Breast epithelium (tissue), 4 donors: Measurements from ENCODE around the gene KRT6C. TPM values are rescaled to one million over a fixed set of nuclear protein-coding genes. Genes with fewer than 3 reads are reported as not detected.
A peak's percentile ranks its signal among the peaks of the same experiment; 100 is the strongest.

Experiments used
- DNase-seq, 2 donors: peaks; one replicate each; pipeline ENCODE4 v3.0.0-alpha.2; 2019; ENCODE audit warnings: low spot score in 2 of 2
- H3K27ac ChIP-seq, 2 donors: fragments of 200-600 bp; sonication (generic) in 1 of 2; one replicate each; pipeline ENCODE4 v1.5.1; 2016 to 2019; ENCODE audit warnings: mild to moderate bottlenecking in 1 of 2
- H3K27me3 ChIP-seq, 2 donors: fragments of 200-600 bp; sonication (generic) in 1 of 2; one replicate each; pipeline versions ENCODE4 v1.5.1 to v1.6.0; 2017 to 2019; ENCODE audit warnings: control low read depth in 1 of 2, mild to moderate bottlenecking in 1 of 2
- H3K36me3 ChIP-seq: fragments of 200-600 bp; one replicate; pipeline ENCODE4 v1.5.1; 2019
- H3K4me1 ChIP-seq, 2 donors: fragments of 200-600 bp; sonication (generic); one replicate each; pipeline ENCODE4 v1.5.1; 2016 to 2019; ENCODE audit warnings: control low read depth in 1 of 2
- H3K4me3 ChIP-seq, 3 donors: fragments of 200-600 bp; sonication (generic); 1 replicate in 2 of 3; 2 replicates in 1 of 3; pipeline ENCODE4 v1.5.1; 2016 to 2019; ENCODE audit warnings: mild to moderate bottlenecking in 3 of 3, moderate library complexity in 2 of 3
- H3K9me3 ChIP-seq, 2 donors: fragments of 200-600 bp; sonication (generic) in 1 of 2; one replicate each; pipeline ENCODE4 v1.5.1; 2016 to 2019; ENCODE audit warnings: control low read depth in 1 of 2
- POLR2A ChIP-seq: fragments of 450-650 bp; IDR thresholded peaks from one replicate; pipeline ENCODE4 v1.6.1; 2016; ENCODE audit warnings: antibody characterized with exemption, mild to moderate bottlenecking, moderate library complexity
- POLR2AphosphoS5 ChIP-seq, 3 donors: sonication (generic); formaldehyde crosslinking; IDR thresholded peaks; one replicate each; pipeline ENCODE4 v1.6.1; 2017; ENCODE audit warnings: antibody characterized with exemption in 3 of 3
- intact Hi-C: fragments of 100-400 bp; cut with DNase I; formaldehyde crosslinking; loops from one replicate; pipeline ENCODE4 v1.15.1; 2023; ENCODE audit warnings: low total_unique reads
- total RNA-seq, 3 donors: library from RNA; depleted of rRNA; stranded (reverse); fragments of >200 nt; gene quantifications; one replicate each; pipeline ENCODE4 v1.1.0, GENCODE V29; 2016
- TF ChIP-seq, protein P1 (sequence below), 3 donors: fragments of 450-650 bp; IDR thresholded peaks; one replicate each; pipeline ENCODE4 v1.5.1; 2016 to 2017; ENCODE audit warnings: antibody characterized with exemption in 3 of 3, mild to moderate bottlenecking in 3 of 3, moderate library complexity in 3 of 3

Gene KRT6C
- total RNA-seq: not detected

DNA sequence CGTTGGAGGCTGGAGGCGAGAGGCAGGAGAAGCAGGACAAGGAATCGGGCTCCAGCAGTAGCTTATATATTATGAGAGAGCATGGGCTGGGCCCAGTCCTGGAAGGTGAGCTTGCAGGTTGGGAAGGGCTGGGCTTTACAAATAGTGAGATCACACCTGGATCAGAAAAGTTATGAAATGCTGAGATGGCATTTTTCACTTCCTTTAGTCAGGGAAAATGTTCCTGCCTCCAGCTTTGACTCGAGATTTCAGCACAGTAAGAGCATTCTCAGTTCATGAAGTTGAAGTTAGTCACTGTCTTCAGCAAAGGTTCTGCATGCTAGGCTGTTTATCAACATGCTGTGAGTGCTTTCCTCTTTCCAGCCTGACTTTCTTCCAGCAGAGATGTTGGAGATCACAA, at the start of gene KRT6C:
Gene KRT6C, minus strand, starts transcription at position 38 of the 400 bp plus-strand sequence. CDS start 68 bp downstream, outside the sequence.
- intact Hi-C loops: no loop called here
- Histone ChIP-seq H3K9me3 (no peaks in the 10 kb centered on the region), H3K27me3 (no peaks in the 10 kb centered on the region), H3K4me3 (no peak within 1 kb of the TSS), H3K36me3 (no peaks in the 10 kb centered on the region), H3K27ac (no peak within 1 kb of the TSS), H3K4me1 (no peaks in the 10 kb centered on the region)
- DNase-seq: no peak
- TF ChIP-seq, protein P1, sequence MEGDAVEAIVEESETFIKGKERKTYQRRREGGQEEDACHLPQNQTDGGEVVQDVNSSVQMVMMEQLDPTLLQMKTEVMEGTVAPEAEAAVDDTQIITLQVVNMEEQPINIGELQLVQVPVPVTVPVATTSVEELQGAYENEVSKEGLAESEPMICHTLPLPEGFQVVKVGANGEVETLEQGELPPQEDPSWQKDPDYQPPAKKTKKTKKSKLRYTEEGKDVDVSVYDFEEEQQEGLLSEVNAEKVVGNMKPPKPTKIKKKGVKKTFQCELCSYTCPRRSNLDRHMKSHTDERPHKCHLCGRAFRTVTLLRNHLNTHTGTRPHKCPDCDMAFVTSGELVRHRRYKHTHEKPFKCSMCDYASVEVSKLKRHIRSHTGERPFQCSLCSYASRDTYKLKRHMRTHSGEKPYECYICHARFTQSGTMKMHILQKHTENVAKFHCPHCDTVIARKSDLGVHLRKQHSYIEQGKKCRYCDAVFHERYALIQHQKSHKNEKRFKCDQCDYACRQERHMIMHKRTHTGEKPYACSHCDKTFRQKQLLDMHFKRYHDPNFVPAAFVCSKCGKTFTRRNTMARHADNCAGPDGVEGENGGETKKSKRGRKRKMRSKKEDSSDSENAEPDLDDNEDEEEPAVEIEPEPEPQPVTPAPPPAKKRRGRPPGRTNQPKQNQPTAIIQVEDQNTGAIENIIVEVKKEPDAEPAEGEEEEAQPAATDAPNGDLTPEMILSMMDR (IDR thresholded peaks at IDR 0.05): no peak
- TF ChIP-seq POLR2AphosphoS5 (IDR thresholded peaks at IDR 0.05): no peak
- no peak for TF ChIP-seq POLR2A

GRCh38 chr12:52522346-52523011, 48.9 kb upstream of the KRT6C start:
- peak overlapping the region in 2 of 3 donors; percentile 17 to 22 for H3K4me3 ChIP-seq
- H3K4me1 ChIP-seq: peaks cover 3 to 12% of the 10 kb centered on the region in 2 donors
- H3K36me3 ChIP-seq: no peaks in the 10 kb centered on the region
- intact Hi-C loops: no loop called here
- peak overlapping the region; percentile 89 to 90 for H3K27ac ChIP-seq
- TF ChIP-seq POLR2A (no peak), POLR2AphosphoS5 (IDR thresholded peaks at IDR 0.05) (peak; percentile 53 to 75 (median 71))
- H3K9me3 ChIP-seq: no peaks in the 10 kb centered on the region
- DNase-seq: peak in 1 of 2 donors; percentile 93
- H3K27me3 ChIP-seq: no peaks in the 10 kb centered on the region

DNA sequence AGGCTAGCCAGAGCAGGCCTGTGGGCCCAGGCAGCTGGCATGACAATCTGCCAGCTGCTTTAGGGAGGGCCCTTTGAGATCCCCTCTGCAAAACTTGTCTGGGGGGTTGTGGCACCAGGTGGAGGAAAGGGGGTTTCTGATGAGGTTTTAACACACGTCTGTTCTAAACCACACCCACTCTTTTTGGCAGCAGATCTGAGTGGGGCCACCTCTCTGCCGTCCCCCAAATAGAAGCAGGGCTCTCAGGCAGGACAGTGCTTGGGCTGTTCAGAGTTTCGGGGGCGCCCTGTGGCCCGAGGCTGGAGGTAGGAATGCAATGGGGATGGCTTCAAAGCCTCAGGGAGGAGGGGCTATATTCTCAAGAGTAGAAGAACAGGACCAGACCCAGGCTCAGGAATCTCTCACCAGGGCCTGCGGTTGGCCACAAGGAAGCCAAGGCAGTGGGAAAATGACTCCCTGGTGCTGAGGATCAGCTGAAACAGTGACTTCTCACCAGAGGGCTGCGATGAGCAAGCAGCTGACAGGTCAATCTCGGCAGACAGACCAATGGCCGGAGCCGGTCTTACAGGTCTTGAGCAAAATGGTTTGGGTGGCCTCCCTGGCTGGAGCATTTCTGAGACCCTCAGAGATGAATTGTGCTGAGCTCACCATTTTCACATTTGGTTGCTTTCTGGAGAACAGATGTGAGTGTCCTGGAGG, 48.1 kb upstream of the KRT6C start:
- no peaks in the 10 kb centered on the region for H3K27me3 ChIP-seq
- no peaks in the 10 kb centered on the region for H3K36me3 ChIP-seq
- TF ChIP-seq POLR2AphosphoS5 (IDR thresholded peaks at IDR 0.05) (no peak), POLR2A (no peak)
- TF ChIP-seq, protein P1 (IDR thresholded peaks at IDR 0.05): peak in 1 of 3 donors; percentile 17
- peak in 1 of 2 donors; percentile 85 for DNase-seq
- H3K4me3 ChIP-seq: peak overlapping the region in 2 of 3 donors; percentile 17 to 22
- intact Hi-C loops: no loop called here
- no peaks in the 10 kb centered on the region for H3K9me3 ChIP-seq
- peak overlapping the region; percentile 89 to 90 for H3K27ac ChIP-seq
- H3K4me1 ChIP-seq: peaks cover 3 to 12% of the 10 kb centered on the region in 2 donors

- intact Hi-C loops: no loop called here
- peak overlapping the region in 2 of 3 donors; percentile 22 to 59 for H3K4me3 ChIP-seq
- DNase-seq: peak in 1 of 2 donors; percentile 86
These were observed 47.6 kb upstream of the KRT6C start for GRCh38 chr12:52521175-52521567.

DNA sequence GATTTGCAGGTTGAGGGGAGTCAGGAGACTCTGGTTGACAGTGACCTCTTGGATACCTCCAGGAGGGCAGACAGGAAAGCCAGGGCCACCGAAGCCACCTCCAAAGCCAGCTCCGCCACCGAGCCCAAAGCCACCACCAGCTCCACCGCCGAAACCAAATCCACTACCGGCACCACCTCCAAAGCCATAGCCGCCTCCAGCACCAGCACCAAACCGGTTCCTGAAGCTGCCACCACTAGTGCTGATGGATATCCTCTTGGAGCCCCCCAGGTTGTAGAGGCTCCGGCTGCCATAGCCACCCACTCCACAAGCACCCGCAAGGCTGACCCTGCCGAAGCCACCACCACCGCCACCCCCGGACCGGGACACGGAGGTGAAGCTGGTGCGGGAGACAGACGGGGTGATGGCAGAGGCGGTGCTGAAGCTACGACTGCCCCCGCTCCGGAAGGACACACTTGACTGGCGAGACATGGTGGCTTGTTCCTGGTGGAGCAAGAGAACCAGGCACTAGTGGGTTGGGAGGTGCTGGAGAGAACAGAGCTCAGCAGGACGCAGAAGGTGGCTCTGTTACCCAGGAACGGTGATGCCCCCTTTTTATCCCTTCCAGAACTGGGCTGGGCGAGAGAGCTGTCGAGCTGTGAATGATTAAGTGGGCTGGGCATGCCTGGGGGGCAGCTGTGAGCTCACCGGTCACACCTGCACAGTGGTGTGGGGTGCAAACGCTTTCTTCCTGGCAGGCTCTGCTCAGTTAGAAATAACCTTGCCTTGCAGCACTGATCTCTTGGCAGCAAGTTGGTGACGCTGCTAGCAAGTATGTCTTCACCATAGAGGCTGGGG, 46.4 kb upstream of the KRT6C start, which contains the start of gene KRT5:
Gene KRT5, minus strand, starts transcription at position 569 of the 837 bp plus-strand sequence. Its CDS starts 98 bp downstream, at position 471.
- peak; percentile 49 to 94 for DNase-seq
- Histone ChIP-seq H3K27me3 (no peaks in the 10 kb centered on the region), H3K27ac (peak within 1 kb of the TSS; percentile 89 to 90), H3K4me1 (peaks cover 3 to 12% of the 10 kb centered on the region in 2 donors), H3K9me3 (no peaks in the 10 kb centered on the region), H3K36me3 (no peaks in the 10 kb centered on the region), H3K4me3 (peak within 1 kb of the TSS in 2 of 3 donors; percentile 59 to 69)
- intact Hi-C loops: no loop called here
- TF ChIP-seq POLR2AphosphoS5 (IDR thresholded peaks at IDR 0.05) (peak; percentile 74 to 92 (median 90)), POLR2A (peak; percentile 68)
- TF ChIP-seq, protein P1 (IDR thresholded peaks at IDR 0.05): no peak

More at GRCh38 chr12:52521175-52521567, 47.6 kb upstream of the KRT6C start:
- no peaks in the 10 kb centered on the region for H3K9me3 ChIP-seq
- TF ChIP-seq, protein P1 (IDR thresholded peaks at IDR 0.05): no peak
- TF ChIP-seq POLR2AphosphoS5 (IDR thresholded peaks at IDR 0.05): peak in 1 of 3 donors; percentile 37
- H3K36me3 ChIP-seq: no peaks in the 10 kb centered on the region
- H3K27ac ChIP-seq: peak overlapping the region; percentile 89 to 90
- peaks cover 3 to 12% of the 10 kb centered on the region in 2 donors for H3K4me1 ChIP-seq
- H3K27me3 ChIP-seq: no peaks in the 10 kb centered on the region
